ENCODE measurements around the gene OR8D1.

Gene OR8D1

DNA sequence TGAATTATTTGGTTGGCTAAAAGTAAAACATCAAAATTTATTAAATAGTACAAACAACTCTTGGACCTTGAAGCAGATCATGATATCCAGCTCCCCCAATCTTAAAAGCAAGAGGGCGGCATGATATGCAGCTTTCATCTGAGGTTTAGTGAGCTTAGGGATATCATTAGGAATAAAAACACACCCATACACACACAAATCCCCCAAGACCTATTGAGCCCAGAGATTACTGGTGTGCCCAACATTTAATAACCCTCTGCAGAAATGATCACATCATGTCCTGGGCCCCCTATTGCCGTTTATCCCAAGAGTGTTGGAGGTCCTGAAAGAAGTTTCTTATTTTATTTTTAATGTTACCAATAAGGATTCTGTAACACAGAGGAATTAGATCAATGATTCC is at the start of gene OR8D1:
Gene OR8D1, minus strand, starts transcription at position 101 of the 400 bp plus-strand sequence. CDS start 3,183 bp downstream, outside the sequence.
- DNase-seq = no peak

DNA sequence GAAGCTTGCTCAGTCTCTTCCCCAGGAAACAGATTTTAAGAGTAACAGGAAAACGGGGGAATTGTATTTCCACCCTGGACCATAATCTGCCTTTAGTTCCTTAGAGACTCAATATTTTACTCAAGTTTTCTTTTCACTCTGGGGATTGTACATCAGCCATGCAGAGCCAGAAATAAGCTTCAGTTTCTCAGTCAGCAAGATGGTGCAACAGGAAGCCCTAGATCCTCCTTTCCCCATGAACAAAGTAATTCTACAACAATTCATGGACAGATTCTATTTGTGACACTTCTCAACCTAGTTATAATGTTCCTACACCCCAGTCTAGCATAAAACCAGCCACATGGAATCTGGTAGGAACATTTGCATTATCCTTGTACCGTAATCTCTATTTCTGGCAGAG is 45.8 kb upstream of the OR8D1 start:
- no peak for DNase-seq

DNA sequence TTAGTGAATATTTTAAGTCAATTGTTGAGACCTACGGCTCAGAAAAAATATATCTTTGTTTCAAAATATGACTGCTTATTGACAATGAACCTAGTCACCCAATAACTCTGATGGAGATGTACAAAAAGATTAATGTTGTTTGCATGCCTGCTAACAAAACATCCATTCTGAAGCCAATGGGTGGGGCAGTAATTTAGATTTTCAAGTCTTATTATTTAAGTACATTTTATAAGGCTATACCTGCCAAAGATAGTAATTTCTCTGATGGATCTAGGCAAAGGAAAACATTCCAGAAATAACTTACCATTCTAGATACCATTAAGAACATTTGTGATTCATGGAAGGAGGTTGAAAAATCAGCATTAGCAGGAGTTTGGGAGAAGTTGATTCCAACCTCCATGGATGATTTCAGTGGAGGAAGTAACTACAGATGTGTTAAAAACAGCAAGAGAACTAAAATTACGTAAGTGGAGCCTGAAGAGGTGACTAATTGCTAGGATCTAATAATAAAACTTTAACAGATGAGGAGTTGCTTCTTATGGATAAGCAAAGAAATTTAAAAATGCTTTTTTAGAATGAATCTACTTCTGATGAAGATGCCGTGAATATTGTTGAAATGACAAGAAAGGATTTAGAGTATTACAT is 32.7 kb upstream of the OR8D1 start:
- DNase-seq = no peak

DNA sequence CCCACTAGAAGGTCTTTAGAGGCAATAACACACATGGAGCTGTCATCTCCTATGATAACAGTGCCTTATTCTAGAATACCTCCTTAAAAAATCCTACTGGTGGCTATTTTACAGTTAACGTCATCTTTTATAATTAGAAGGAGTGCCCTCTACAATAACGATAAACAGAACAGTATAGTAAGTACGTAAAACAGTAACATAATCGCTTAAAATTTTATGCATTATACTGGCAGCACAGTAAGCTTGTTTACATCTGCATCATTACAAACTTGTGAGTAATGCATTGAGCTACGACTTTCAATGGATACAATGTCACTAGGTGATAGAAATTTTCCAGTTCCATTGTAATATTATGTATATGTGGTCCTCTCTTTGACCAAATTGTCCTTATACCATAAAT is 30.6 kb upstream of the OR8D1 start:
- no peak for DNase-seq

DNA sequence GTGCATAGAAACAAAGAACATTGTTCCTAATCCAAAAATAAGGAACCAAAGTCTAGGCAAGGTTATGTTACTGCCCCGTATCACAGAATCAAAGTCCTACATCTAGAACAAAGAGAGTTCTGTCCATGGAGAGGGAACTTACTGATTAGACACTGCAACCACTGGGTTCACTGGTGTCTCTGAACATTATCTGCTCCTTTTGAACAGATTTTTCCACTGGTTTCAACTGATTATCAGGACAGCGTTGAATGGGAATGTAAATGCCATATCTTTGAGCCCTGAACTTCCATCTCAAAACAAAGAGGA is 26.3 kb upstream of the OR8D1 start:
- DNase-seq = no peak

DNA sequence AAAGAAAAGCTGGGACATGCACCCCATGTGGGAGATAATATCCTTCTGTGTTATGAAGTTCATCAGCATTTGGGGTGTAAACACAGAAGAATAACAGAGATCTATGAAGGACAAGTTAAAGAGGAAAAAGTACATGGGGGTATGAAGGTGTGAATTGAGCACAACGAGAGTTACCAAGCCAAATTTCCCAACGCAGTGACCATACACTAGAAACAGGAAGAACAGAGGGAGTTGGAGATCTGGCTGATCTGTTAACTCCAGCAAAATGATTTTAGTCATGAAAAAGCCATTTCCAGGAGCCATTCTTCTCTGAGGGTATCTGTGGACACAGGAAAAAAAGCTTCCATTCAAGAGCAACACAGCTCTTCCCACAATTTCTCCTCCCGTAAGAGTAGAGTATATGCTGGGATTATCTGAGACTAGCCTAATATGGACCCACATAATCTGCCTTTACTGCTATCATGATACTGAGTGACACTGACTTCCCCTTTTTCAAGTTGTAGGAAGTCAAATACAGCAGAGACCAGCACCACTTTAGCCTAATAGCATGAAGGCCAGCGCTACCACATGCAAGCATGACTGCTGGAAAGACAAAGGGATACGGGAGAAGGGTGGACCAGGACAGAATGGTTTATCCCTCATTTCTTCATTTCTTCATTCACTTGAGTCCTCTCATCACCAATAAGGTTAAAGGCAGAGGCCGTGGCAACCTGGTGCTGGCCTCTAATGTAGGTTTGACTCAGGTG is 25.8 kb upstream of the OR8D1 start:
- no peak for DNase-seq

DNA sequence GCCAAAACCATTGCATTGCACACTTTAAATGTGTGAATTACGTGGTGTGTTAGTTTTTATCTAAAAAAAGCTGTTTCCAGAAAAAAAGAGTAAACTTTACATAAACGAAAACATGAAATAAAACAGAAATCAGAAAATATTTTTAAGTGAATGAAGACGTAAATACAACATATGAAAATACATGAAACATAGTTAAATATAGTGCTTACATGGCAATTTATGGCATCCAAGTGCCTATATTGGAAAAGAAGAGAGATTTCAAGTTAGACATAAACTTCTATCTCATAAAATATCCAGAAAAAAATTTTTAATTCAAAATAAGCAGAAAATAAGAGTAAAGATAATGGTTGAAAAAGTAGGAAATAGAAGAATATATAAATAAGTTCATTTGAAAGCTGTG is 18.1 kb upstream of the OR8D1 start:
- no peak for DNase-seq

DNA sequence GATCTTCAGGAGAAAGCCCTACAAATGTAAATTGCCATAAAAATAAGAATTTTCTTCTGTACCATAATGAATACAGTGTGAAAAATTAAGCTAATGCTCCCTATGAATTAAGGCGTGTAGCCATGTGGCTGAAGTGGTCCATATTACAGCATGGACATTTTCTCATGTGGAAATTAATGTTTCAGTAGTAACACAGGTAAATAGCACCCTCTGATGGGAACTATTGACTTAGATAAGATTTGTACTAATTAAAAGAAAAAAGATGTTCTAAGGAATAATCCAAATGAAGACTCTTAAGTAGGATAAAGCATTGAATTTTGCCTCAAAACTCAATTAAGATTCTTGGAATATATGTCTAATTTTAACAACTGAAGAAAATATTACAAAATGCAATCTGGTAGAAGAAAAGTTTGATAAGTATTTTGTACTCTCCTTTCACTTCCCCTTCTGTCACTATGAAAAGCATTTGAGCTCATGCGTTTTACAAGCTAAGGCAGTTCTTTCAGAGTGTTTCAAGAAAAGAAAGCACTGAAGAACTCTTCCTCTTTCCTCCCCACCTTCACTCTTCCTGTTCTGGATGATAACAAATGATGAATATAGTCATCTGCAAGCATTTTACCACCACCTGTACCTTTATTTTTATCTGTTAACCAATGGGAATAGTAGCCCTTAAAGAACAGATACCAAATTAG is 16.2 kb upstream of the OR8D1 start:
- DNase-seq = no peak

DNA sequence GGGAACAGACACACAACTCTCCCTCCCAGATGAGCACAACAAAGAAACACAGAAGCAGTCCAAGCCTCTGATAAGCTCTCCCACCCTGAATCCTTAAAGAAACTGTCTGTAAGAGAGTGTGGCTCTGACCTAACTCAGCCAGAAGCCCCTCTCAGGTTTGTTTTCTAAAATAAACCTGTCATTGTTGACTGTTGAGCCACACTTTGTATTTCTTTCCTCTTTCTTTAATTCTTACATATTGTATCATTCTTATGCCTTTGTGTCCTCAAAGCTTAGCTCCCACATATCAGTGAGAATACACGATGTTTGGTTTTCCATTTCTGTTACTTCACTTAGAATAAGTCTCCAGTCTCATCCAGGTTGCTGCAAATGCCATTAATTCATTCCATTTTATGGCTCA is 14.0 kb upstream of the OR8D1 start:
- no peak for DNase-seq

DNA sequence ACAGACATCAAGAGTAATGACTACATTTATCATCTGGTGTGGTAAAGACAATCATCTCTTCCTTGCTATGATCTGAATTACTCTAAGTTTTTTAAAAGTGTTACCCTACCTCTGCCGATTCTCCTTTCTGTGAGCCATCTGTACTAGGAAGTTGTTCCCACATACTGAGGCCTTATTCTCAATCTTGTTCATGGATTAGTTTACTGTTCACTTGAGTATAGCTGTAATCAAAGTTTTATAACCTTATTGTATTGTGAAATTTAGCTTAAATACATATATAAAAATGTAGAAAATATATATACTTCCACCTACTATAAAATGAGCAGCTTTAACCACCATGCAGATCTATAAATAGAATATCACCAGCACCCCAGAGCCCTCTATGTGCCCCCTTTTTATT is 8.6 kb upstream of the OR8D1 start:
- no peak for DNase-seq

DNA sequence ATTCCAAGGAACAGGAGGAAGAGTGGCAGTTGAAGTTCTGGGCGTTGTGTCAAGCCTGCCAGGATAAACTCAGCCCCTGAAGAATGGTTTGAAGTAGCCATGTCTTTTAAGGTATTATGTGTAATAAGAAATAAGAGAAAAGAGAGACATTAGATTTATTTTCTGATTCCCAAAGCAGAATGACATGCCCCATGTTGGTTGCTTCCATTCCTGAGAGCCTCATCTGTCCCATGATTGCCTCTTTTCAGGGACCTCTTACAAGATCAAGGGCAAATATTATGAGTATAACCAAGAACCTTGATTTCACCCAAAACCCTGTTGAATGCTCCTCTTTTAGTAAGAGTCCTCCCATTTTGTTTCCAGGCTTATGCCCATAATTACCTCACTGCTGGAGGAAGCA is 6.3 kb upstream of the OR8D1 start, which contains the start of gene OR8D2:
Gene OR8D2, minus strand, starts transcription at position 101 of the 400 bp plus-strand sequence. Its CDS starts 0 bp downstream, at position 101.
- no peak for DNase-seq

DNA sequence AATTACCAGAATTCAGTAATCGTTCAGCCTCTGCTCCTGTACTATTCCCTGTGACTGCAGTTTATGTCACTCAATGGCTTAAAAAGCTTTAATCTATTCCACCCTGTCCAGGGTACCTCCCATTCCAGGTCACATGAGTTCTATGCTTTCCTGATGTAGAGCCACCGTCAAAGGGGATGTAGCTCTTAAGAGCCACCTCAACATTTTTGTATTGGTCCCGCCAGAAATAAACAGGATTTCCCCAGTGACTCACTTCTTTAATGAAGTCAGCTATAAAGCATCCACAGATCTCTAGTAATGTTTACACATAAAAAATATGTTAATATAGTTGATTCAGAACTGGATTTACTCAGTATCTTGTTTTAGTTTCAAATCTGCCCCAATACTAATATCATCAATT is 1.3 kb upstream of the OR8D1 start:
- DNase-seq = no peak

DNA sequence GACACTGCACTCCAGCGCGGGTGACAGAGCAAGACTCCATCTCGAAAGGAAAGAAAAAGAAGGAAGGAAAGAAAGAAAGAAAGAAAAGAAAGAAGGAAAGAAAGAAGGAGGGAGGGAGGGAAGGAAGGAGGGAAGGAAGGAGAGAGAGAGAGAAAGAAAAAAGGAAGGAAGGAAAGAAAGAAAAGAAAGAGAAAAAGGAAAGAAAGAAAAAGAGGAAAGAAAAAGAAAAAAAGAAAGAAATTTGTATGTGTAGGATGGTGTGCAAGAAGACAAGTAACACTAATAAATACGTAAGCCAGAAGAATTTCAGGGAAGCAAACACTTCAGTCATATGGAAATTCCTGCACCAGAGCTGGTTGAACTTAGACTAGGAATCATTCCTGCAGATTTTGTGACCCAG is 618 bp downstream of the OR8D1 start:
- DNase-seq = no peak

DNA sequence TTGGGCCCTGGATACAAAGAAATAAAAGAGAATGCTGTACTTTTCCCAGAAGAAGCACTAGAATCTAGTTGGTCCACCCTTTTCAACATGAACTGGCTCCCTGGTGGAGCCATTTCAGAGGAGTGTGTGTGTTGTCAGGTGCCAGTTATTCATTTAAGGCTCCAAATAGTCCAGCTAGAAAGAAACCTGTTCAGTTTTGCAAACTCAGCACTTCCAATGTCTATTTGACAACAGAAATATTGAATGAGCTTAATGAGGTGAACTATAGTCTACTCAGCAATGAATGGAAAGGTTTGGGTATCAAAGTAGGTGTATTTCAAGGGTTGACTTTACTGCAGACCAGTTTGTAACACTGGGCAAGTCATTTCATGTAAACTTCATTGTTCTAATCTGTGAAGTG is 2.1 kb downstream of the OR8D1 start:
- DNase-seq = no peak

DNA sequence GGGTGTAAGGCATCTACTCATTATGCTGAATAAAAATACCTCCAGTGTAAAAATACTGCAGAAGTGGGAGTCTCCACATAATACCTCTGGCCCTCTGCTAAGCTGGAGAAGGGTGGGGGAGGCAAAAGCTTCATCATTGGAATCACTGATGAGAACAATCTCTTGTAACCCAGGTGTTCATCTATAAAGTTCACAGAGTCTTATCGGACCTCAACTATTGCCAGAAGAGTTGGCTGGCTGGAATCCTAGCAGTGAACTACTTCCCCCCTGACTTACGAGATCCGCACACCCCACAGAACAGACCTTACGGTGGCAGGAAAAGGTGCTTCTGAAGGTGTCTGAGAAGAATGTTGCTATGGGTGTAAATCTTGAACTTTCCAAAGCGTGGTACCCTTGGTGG is 2.5 kb downstream of the OR8D1 start:
- DNase-seq = no peak

DNA sequence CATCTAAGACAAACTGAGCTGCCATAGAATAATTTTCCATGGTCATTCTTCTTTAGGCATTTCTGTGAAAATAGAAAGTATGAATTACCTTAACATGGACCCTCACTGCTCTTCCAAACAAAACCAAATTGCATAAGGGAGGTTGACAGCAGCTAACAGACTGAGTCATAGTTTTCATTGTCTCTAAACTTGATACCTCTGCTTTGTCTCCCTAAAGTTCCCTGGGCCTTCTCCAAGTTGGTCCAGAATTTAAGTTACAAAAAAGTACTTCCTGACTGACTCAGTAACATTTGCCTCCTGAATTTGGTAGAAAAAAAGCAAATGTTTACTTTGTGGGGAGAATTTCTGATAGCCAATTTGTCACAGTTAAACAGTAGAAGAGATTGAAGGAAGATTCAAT is 3.0 kb downstream of the OR8D1 start:
- DNase-seq = no peak

DNA sequence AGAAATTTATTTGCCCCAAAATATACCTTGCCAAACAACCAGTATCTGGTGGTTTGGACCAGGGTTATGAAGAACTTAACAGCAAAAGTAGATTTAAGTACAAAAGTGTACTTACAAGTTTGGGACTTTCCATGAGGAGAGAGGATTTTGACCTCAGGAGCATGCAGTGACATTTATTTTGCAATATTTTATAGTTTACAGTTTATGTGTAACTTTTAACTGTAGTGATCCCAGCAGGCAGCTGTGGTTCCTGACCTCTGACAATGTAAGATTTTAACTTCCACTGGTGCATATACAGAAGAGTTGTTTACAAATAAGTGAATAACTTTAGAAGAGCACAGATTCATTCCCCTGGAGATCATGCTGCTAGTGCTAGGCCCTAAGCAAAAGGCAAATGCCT is 6.7 kb downstream of the OR8D1 start:
- DNase-seq = no peak

DNA sequence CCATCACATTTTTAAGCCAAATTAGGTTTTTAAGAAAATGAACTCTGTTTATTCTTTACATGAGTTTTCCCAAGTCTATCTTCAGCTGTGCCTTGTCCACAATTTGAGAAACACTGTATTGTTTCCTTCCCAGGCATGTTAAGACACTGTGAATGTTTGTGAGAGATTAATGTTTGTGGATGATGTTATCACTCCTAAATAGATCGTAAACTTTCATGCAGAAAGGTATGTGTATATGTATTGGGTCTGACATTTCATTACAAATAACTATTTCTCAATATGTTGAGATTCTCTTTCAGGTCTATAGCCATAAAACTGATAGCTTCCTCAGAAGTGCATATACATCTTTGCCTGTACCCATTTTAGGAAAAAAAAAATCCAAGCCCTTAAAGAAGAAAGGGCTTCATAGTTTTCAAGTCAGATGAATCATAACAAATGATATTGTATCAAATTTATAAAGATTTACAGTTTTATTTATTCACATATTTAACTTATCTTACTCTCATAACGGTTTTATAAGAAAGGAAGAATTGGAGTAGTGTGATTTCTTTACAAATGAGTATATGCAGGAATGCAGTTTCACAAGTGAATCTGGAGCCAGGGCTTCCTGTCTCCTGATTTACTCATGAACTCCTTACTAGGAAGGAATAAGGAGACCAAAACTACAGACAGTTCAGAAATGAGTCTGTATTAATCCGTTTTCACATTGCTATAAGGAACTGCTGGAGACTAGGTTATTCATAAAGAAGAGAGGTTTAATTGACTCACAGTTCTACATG is 11.2 kb downstream of the OR8D1 start:
- DNase-seq = no peak

DNA sequence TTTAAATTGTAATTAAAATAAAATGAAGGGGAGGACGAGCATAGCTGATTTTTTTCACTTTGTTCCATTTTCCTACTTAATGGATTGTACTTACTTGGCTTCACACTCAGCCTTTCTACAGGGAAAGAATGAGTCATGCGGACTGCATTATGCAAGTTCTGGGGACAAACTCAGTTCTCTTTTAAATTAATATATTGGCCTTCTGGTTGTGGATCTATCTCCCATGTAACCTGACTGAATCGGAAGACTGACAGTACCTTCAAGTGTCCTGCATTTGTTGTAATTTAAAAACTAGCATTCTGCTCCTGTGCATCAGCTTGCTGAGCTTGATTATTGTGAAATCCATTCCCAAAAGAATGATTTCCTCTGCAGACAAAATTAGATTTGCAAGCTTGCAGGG is 12.2 kb downstream of the OR8D1 start:
- no peak for DNase-seq

DNA sequence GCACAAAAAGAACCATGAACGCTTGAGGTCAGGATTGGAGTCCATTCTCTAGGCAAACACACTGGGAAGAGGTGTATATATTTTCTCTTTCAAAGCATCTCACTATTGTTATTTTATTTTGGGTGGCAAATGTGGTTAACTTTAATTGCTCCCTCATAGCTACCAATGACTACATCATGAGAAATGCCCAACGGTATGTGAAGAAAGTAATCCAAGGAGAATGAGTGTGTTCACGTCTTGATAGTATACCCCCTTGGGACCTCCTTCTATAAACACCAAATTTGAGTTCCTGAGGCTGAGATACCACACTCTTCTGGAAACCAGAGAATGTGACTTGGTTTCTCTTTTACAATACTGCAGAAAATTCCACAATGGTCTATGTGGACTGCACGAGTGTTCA is 15.8 kb downstream of the OR8D1 start:
- DNase-seq = no peak

DNA sequence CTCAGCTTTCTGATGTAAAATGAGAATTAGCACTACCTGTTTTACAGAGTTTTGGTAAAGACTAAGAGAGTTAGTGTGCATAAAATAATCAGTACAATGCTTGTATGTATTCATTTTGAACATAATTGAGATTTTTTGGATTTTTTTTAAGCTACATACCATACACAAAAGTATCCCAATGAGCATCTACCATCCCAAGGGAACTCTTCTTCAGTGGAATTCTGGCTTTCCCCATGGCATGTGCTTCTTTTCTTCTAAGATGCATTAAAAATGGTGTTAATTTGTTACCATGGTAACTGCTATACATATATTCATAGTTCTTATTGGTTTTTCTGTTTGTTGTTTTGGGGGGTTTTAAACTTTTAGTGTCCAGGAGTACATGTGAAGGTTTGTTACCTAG is 17.7 kb downstream of the OR8D1 start:
- no peak for DNase-seq

DNA sequence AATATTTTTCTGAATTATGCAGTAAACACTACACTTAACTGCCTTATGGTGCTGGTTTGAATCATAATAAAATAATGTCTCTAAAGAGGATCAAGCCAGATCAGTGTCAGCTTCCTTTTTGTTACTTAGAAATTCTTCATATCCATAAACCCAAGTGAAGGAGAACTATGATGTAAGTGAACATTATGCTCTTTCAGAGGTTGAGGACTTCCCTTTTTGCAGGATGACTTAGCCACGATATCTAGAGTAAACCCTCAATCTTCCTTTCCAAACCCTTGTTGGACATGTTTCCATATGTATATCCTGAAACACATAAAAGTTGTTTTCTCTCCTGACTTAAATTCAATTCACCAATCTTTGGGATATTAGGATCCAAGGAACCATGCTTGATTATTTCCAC is 19.1 kb downstream of the OR8D1 start:
- no peak for DNase-seq

DNA sequence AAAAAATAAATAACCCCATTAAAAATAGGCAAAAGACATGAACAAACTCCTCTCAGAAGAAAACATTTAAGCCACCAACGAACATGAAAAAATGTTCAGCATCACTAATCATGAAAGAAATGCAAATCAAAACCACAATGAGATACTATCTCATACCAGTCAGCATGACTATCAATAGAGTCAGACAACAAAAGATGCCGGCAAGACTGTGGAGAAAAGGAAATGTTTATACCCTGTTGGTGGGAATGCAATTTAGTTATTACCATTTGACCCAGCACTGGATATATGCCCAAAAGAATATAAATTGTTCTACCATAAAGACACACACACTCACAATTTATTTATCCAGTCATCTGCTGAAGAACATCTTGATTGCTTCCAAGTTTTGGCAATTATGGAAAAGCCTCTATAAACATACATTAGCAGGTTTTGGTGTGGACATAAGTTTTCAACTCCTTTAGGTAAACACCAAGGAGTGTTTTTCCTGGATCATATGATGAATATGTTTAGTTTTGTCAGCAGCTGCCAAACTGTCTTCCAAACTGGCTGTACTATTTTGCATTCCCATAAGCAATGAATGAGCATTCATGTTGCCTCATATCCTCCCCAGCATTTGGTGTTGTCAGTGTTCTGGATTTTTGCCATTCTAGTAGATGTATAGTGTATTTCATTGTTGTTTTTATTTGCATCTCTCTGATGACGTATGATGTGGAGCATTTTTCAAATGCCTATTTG is 28.0 kb downstream of the OR8D1 start:
- DNase-seq = no peak
